SU-DHL-6 (cell line): Measurements from ENCODE around the gene AHSA1.

ENCODE experiments used
- EZH2phosphoT487 ChIP-seq: fragments of 200-600 bp; sonication (generic), shearing (Covaris generic); conservative IDR thresholded peaks from 2 replicates; pipeline ENCODE4 v1.6.1; 2018; ENCODE audit warnings: mild to moderate bottlenecking, antibody characterized with exemption, low read length, moderate library complexity, mixed read lengths
- TF ChIP-seq, protein P1 (sequence below): fragments of 200-600 bp; sonication (generic); IDR thresholded peaks from one replicate; pipeline ENCODE4 v1.5.1; 2017; ENCODE audit warnings: antibody characterized with exemption, mild to moderate bottlenecking, low read length, moderate library complexity; ENCODE audit not compliant: insufficient read depth, poor library complexity, severe bottlenecking

DNA sequence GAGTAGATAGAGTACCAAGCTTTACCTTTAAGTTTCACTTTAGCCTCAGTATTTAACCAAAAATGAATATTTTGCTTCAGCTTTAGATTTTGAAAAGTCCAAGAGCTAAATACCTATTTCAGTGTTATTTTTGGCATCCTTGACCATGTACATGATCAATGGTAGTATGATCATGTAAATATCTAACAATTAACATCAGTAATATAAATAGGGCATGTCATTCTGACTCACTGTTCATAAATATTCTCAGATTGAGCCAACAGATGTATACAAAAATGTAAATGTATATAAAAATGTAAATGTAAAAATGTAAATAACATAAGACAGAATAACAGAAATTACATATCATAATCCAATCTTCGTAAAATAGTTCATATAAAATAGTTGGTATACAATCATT is 19.3 kb upstream of the AHSA1 start:
- TF ChIP-seq, protein P1, sequence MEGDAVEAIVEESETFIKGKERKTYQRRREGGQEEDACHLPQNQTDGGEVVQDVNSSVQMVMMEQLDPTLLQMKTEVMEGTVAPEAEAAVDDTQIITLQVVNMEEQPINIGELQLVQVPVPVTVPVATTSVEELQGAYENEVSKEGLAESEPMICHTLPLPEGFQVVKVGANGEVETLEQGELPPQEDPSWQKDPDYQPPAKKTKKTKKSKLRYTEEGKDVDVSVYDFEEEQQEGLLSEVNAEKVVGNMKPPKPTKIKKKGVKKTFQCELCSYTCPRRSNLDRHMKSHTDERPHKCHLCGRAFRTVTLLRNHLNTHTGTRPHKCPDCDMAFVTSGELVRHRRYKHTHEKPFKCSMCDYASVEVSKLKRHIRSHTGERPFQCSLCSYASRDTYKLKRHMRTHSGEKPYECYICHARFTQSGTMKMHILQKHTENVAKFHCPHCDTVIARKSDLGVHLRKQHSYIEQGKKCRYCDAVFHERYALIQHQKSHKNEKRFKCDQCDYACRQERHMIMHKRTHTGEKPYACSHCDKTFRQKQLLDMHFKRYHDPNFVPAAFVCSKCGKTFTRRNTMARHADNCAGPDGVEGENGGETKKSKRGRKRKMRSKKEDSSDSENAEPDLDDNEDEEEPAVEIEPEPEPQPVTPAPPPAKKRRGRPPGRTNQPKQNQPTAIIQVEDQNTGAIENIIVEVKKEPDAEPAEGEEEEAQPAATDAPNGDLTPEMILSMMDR, result no peak
- no peak for TF ChIP-seq EZH2phosphoT487
